Cerebellar cortex (tissue), 1 donor: ENCODE results near the gene DGCR2.
"Not testable (repeated sequence)": the region's sequence is repeated elsewhere in the genome, so short reads cannot be mapped to it uniquely, and the experiment has no call there.

Experiments used
- DNase-seq: peaks from one replicate; pipeline ENCODE4 v3.0.0-alpha.2; 2015; ENCODE audit warnings: low spot score

DGCR2 gene

GRCh38 chr22:19029113-19030103 lies 92.8 kb downstream of the DGCR2 start:
- not testable (repeated sequence) for DNase-seq

- DNase-seq = not testable (repeated sequence)
Measured at GRCh38 chr22:19028060-19028455, 94.2 kb downstream of the DGCR2 start.

DNA sequence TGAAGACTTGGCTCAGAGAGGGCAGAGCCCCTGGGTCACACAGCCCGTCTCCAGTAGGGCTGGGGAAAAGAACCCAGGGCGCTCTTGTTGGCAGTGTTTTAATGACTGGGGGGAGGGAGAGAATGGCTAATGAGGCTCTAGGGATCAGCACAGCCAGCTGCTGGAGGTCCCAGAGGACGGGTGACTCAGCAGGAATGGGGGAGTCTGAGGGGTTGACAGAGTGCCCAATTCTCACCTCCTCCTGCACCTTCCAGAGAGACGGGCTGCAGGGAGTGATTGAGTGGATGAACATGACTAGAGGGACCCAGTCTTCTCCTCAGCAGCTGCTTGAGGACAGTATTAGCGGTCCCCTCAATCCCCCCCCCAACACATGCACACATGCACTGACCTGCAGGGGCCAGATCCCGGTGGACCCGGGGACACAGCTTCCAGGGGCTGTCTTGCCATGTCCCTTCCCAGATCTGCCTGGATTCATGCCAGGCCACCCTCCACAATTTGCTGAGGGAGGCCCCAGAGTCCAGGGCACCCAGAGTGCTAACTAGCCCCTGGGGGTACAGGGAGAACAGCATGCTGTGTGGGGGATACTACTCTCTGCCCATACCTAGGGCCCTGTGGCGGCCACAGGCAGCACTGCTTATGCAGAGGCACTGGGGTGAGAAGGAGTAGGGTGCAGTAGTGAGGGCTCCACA lies 94.7 kb downstream of the DGCR2 start:
- not testable (repeated sequence) for DNase-seq

GRCh38 chr22:19026080-19026479 lies 96.1 kb downstream of the DGCR2 start:
- not testable (repeated sequence) for DNase-seq

DNA sequence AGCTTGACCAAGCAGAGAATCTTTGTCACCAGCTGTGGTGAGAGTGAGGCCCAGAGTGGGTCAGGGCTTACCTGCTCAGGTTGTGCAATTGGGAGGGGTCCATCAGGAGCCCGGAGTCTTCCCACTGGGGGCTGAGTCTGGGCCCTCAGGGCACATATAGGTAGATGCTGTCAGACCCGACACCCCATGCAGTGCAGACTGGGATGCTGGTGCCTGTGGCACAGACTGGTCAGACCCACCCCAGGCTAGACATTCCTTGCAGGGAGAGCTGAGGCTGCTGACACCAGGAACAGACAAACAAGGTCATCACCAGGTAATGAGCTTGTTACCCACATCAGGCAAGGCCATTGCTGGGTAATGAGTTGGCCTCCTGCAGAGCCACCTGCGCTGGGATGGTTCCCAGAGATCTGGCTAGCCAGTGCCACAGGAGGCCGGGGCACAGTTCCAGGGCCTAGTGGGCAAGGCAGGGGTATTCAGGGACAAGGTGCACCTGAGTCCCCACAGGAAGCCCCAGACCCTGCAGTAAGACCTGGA lies 97.2 kb downstream of the DGCR2 start:
- peak; percentile 27 for DNase-seq

- DNase-seq = not testable (repeated sequence)
Measured at GRCh38 chr22:19023931-19024330, 98.3 kb downstream of the DGCR2 start.

DNA sequence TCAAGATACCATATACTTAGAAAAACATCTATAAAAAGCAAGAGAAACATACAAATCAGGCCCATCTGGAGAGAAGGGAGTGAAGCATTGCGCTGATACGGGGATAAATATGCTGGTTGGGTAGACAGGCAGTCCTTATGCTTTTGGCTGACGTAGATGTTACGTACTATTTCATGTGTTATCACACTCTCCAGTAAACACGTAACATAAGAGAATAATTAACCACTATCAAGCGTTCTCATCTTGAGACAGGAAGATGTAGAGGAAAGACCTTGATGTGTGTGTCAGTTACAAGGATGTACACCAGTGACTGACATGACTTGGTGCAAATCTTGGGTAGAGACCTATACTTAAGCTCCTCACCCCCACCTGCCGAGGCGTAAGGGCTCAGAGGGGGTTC lies 99.5 kb downstream of the DGCR2 start:
- no peak for DNase-seq

DNA sequence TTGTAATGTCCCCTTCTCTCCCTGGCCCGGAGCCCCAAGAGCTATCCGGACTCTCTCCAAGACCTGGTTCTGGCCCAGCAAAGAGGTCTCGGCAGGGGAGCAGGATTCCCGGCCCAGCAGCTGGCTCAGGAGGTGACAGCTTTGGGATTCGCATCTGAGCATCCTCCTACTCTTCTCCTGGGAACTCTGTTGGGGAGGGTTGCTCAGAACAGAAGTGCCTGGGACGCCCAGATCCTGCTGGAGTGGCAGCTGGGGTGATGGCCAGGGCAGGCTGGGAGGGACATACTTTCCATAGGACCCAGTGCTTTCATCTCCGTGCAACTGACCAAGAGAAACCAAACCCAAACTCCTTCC lies 102.6 kb downstream of the DGCR2 start:
- DNase-seq = no peak

DNA sequence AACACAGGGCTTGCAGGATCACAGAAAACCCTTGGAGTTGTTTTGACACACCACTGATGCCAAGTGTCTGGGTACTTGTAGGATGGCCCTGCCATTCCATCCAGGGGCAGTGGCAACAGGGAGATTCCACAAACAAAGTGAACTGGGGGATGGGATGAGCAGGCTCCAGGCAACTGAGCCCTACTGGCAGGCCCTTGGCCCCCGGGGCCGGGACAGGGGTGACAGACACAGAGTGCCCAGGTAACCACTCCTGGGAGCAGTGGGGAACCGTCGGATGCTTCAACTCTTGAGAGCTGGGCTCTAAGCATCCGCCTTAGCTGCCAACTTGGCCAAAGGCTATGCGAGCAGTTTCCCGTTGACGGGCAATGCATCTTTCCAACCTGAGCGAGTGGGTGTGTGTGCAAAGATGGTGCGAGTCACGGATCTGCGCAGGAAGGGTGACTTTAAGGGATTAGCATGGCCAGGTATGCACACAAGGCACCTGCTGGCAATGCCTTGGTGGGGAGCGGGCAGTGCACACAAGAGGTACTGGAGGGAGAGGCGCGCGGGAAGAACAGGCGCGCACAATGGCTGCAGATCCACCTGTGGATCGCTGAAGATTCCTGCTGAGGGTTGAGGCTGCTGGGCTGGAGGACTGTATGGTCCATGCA lies 103.1 kb downstream of the DGCR2 start:
- no peak for DNase-seq

DNA sequence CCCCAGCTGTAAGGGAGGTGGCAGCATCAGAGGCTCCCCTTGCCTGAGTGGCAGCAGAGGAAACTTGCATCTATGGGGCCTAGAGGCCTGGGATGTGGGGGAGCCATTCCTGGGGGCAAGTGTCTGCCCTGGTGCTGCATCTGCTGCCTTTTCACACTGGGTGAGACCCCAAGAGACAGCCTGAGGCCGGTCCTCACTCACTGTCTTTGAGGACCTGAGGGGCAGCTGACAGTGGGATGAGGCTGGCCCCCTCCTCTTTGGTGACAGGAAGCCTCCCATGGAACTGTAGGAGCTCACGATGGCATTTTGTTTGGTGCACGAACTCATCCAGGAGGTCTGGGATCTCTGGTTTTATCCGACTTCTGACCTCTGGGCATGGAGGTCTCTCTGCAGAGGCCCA lies 104.0 kb downstream of the DGCR2 start:
- DNase-seq = no peak

DNA sequence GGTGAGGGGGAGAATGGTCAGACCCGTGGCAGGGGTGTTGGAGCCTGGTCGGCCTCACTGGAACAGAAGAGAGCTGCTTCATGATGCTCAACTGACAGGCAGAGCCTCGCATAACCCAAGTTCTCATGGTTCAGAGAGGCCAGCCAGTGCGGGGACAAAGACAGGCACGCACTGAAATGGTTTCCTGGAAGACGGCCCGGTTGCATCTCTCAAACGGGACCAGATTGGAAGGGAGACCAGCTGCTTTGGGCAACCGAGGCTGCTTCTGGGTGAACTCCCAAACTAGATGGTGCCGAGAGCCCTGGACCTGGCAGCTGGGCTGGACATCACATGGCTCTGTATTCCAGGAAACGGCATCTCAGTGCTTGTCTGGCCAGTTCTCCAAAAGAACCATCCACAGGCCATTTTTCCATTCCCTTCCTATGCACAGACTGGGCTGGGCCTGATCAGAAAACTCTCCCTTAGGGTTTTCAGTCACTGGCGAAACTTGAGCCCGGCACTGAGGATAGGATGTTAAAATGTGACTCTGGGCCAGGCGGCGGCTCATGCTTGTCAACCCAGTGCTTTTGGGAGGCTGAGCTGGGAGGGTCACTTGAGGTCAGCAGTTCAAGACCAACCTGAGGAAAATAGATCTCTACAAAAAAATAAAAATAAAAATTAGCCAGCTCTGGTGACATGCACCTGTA lies 106.0 kb downstream of the DGCR2 start:
- DNase-seq = peak; percentile 36

DNA sequence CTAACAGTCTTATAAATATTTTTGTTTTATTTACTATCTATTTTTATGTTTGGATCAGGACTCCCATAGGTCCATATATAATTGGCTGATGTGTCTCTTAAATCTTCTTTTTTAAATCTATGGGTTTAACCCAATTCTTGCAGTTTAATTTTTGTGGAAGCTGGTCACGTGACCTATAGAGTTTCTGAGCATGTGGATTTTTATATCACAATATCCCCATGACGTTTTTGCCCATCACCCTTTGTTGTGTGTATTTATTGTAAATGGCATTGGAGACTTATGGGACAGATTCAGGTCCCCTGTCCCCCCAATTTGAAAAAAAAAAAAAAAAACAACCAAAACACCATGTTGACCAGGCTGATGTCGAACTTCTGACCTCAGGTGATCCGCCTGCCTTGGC lies 107.3 kb downstream of the DGCR2 start:
- DNase-seq = no peak

DNA sequence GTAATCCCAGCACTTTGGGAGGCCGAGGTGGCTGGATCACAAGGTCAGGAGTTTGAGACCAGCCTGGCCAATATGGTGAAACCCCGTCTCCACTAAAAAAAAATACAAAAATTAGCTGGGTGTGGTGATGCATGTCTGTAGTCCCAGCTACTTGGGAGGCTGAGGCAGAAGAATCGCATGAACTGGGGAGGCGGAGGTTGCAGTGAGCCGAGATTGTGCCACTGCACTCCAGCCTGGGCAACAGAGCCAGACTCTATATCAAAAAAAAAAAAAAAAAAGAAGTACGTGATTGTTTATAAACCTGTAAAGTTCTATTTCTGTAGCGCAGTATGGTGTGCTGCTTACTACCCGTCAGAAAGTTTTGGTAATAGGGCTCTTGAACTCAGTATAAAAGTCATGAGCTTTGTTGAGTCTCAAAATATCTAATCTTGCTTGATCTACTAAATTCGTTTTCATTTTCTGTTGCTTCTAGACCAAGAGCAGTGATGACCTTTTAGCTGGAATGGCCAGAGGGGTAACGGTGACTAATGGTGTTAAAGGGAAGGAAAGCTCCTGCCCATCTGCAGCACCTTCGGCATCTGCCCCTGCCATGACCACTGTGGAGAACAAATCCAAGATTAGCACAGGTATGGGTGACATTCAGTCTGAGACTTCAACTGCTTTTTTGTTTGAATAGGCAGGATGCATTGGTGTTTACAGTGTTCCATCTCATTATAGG lies 108.2 kb downstream of the DGCR2 start:
- DNase-seq = not testable (repeated sequence)

DNA sequence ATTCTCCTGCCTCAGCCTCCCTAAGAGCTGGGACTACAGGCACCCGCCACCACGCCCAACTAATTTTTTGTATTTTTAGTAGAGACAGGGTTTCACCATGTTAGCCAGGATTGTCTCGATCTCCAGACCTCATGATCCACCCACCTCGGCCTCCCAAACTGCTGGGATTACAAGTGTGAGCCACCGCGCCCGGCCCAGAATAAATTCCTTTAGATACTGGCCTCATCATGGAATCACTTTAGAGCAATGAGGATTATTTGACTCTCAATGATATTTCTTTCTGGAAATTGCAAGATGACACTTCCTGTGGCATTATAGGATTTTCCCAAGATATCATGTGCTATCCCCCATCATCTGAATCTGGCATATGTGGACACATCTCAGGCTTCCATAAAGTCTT lies 108.8 kb downstream of the DGCR2 start:
- not testable (repeated sequence) for DNase-seq

DNA sequence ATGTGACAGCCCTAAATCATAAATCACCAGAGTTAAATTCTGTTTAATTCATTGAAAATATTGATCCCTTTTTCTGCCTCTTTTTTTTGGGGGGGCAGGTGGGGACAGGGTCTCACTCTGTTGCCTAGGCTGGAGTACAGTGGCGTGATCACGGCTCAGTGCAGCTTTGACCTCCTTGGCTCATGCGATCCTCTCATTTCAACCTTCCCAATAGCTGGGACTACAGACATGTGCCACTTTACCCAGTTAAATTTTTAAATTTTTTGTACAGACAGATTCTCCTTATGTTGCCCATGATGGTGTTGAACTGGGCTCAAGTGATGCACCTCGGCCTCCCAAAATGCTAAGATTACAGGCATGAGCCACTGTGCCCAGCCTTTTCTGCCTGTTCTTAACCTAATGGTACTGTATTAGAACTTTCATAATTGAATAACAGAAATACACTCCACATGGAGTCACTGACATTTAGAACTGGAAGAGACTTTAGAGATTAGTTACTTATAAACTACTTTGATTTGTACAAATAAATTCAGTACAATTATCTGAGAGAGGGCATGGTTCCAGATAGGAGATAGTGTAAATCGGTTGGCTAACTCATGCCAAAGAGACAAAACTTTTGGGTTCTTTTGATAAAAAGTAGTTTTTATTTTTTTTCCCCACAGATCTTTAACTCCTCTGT lies 109.8 kb downstream of the DGCR2 start:
- no peak for DNase-seq

- DNase-seq = not testable (repeated sequence)
Measured at GRCh38 chr22:19011611-19012010, 110.6 kb downstream of the DGCR2 start.

DNA sequence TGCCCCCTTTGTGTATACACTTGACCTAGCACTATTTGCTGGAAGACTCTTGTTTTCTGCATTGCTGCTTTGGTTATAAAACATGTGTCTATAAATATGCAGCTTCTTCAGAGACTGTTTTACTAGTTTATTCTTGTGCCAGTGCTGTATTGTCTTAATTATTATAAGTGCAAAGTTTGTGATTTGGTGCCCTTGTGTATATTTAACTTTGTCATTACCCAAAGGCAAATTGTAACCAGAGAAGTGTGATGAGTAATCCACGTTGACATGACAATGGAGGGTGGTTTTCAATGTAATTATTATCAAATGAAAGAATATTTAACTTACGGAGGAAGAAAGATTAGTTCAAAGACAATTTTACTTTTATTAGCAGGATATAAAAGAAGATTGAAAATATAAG lies 111.1 kb downstream of the DGCR2 start:
- DNase-seq = no peak

GRCh38 chr22:19005905-19006304 lies 116.3 kb downstream of the DGCR2 start:
- DNase-seq = no peak

DNA sequence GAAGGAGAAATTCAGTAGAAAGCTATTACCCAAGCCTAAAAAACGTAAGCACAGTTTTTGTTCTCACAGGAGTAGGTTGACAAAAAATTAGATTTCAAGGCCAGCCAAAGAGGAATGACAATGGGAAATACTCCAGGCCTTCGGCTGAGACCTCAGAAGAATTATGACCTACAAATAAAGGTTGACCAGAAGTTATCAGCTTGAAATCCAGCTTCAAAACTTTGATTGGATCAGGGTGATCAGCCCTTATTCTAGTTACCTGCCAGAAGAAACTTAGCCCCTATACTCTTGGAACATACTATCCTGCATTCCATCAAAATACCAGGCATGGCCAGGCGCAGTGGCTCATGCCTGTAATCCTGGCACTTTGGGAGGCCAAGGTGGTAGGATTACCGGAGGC lies 117.7 kb downstream of the DGCR2 start:
- DNase-seq = no peak

DNA sequence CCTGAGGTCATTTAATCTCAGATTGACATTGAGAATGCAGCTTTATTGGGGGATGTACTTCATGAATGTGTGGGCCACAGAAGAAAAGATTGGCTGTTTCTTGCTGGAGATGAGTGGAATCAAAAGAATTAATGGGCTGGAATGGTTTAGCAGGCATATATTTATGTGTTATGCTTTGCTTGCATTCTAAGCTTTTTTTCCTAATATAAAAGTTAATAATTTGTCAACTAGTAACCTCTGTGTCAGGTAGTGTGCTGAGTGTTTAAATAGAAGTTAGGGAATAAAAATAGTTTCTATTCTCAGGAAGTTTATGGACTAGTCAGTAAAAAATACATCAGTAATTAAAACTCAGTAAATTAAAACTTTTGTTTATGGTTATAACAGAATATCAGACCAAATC lies 118.7 kb downstream of the DGCR2 start:
- DNase-seq = no peak

- no peak for DNase-seq
Measured at GRCh38 chr22:19002684-19003038, 119.6 kb downstream of the DGCR2 start.
